Gastroesophageal sphincter (tissue), 4 donors: ENCODE results near the gene PNKD. TPM values are rescaled to one million over a fixed set of nuclear protein-coding genes. Genes with fewer than 3 reads are reported as not detected.
A peak's percentile ranks its signal among the peaks of the same experiment; 100 is the strongest.

ENCODE experiments used
- ATAC-seq: fragments of 150-250 bp; one replicate; pipeline ENCODE4 v1.9.1; 2016; ENCODE audit warnings: mild to moderate bottlenecking, moderate library complexity
- H3K27ac ChIP-seq, 4 donors: fragments of 200-600 bp; sonication (generic) in 3 of 4; 1 replicate in 3 of 4; 2 replicates in 1 of 4; pipeline ENCODE4 v1.5.1; 2016 to 2019
- H3K27me3 ChIP-seq: fragments of 200-600 bp; sonication (generic); one replicate; pipeline ENCODE4 v1.5.1; 2019
- H3K36me3 ChIP-seq, 2 donors: fragments of 200-600 bp; sonication (generic); one replicate each; pipeline ENCODE4 v1.5.1; 2019; ENCODE audit warnings: control low read depth in 1 of 2
- H3K4me1 ChIP-seq, 3 donors: fragments of 200-600 bp; sonication (generic); 1 replicate in 2 of 3; 2 replicates in 1 of 3; pipeline ENCODE4 v1.5.1; 2016 to 2019; ENCODE audit warnings: control low read depth in 2 of 3
- H3K4me3 ChIP-seq, 2 donors: fragments of 200-600 bp; sonication (generic); one replicate each; pipeline ENCODE4 v1.5.1; 2019; ENCODE audit warnings: mild to moderate bottlenecking in 1 of 2, moderate library complexity in 1 of 2
- H3K9me3 ChIP-seq, 3 donors: fragments of 200-600 bp; sonication (generic); one replicate each; pipeline ENCODE4 v1.5.1; 2017 to 2019; ENCODE audit warnings: control low read depth in 2 of 3
- EP300 ChIP-seq: sonication (generic); formaldehyde crosslinking; IDR thresholded peaks from one replicate; pipeline ENCODE4 v1.6.1; 2017; ENCODE audit warnings: antibody characterized with exemption, mild to moderate bottlenecking
- POLR2A ChIP-seq, 2 donors: fragments of 450-650 bp; IDR thresholded peaks; one replicate each; pipeline ENCODE4 v1.6.1; 2017; ENCODE audit warnings: antibody characterized with exemption in 2 of 2, mild to moderate bottlenecking in 2 of 2, moderate library complexity in 1 of 2
- POLR2AphosphoS5 ChIP-seq: sonication (generic); formaldehyde crosslinking; IDR thresholded peaks from one replicate; pipeline ENCODE4 v1.6.1; 2017; ENCODE audit warnings: antibody characterized with exemption
- WGBS, 2 donors: methylation state at CpG; one replicate each; pipeline ENCODE4 v1.1.5; 2018; ENCODE audit warnings: low coverage in 1 of 2; 5-methylcytosine and 5-hydroxymethylcytosine counted together
- total RNA-seq, 4 donors: library from RNA; depleted of rRNA; stranded (reverse); fragments of >200 nt; gene quantifications; one replicate each; pipeline ENCODE4 v1.1.0, GENCODE V29; 2016
- TF ChIP-seq, protein P1 (sequence below), 4 experiments: fragments of 200-600 bp in 2 of 4; fragments of 450-650 bp in 2 of 4; sonication (generic) in 1 of 4; IDR thresholded peaks; one replicate each; pipeline ENCODE4 v1.5.1; 2017 to 2019; ENCODE audit warnings: antibody characterized with exemption in 4 of 4, mild to moderate bottlenecking in 2 of 4, moderate library complexity in 2 of 4

PNKD gene
- total RNA-seq, 4 donors from 2014 or later = 48.6 to 60.2 (median 56.9) TPM

DNA sequence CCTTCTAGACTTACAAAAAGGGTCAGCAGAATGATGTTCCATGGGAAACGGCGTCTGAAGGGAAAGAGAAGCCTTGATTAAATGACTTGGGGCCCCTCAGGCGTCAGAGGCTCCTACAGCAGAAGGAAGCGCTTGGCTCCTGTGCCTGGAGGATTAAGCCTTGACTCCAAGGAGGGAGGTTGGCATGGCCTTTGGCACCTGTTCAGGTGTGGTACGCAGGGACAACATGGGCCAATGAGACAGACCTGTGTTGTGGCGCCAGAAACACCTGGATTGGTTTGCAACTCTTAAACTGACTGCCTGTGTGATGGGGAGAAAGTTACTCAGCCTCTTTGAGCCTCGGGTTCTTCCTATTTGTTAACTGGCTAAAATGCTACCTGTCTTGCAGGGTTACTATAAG, 7.6 kb downstream of the PNKD start:
- Histone ChIP-seq H3K27ac (peak overlapping the region in 3 of 4 donors; percentile 26 to 80 (median 58)), H3K4me3 (no peak overlapping the region), H3K9me3 (no peaks in the 10 kb centered on the region), H3K36me3 (peaks cover 0 to 89% of the 10 kb centered on the region in 2 donors), H3K4me1 (peaks cover 10 to 71% (median 18%) of the 10 kb centered on the region in 3 donors), H3K27me3 (no peaks in the 10 kb centered on the region)
- no peak for ATAC-seq
- WGBS, 2 donors = 44 to 60% methylated on average over 2 to 6 of the region's 7 CpGs
- TF ChIP-seq POLR2AphosphoS5 (no peak), POLR2A (IDR thresholded peaks at IDR 0.05) (no peak), EP300 (no peak)
- TF ChIP-seq, protein P1, sequence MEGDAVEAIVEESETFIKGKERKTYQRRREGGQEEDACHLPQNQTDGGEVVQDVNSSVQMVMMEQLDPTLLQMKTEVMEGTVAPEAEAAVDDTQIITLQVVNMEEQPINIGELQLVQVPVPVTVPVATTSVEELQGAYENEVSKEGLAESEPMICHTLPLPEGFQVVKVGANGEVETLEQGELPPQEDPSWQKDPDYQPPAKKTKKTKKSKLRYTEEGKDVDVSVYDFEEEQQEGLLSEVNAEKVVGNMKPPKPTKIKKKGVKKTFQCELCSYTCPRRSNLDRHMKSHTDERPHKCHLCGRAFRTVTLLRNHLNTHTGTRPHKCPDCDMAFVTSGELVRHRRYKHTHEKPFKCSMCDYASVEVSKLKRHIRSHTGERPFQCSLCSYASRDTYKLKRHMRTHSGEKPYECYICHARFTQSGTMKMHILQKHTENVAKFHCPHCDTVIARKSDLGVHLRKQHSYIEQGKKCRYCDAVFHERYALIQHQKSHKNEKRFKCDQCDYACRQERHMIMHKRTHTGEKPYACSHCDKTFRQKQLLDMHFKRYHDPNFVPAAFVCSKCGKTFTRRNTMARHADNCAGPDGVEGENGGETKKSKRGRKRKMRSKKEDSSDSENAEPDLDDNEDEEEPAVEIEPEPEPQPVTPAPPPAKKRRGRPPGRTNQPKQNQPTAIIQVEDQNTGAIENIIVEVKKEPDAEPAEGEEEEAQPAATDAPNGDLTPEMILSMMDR (IDR thresholded peaks at IDR 0.05) = no peak

- Histone ChIP-seq H3K4me1 (peaks cover 16 to 71% (median 27%) of the 10 kb centered on the region in 3 donors), H3K27me3 (no peaks in the 10 kb centered on the region), H3K9me3 (no peaks in the 10 kb centered on the region), H3K36me3 (peaks cover 0 to 85% of the 10 kb centered on the region in 2 donors), H3K27ac (peak overlapping the region in 2 of 4 donors; percentile 13 to 80), H3K4me3 (no peak overlapping the region)
- TF ChIP-seq EP300 (no peak), POLR2A (IDR thresholded peaks at IDR 0.05) (no peak), POLR2AphosphoS5 (no peak)
- TF ChIP-seq, protein P1 (IDR thresholded peaks at IDR 0.05) = no peak
- WGBS, 2 donors = no CpG with 5 or more reads among the region's 16 CpGs
- no peak for ATAC-seq
These were observed 8.4 kb downstream of the PNKD start for GRCh38 chr2:218278531-218279360.

- TF ChIP-seq, protein P1 (IDR thresholded peaks at IDR 0.05) = no peak
- no peak for TF ChIP-seq POLR2A (IDR thresholded peaks at IDR 0.05)
- TF ChIP-seq POLR2AphosphoS5 = no peak
- no peak for TF ChIP-seq EP300
- H3K4me1 ChIP-seq = peaks cover 19 to 78% (median 43%) of the 10 kb centered on the region in 3 donors
- no peak overlapping the region for H3K4me3 ChIP-seq
- no peaks in the 10 kb centered on the region for H3K9me3 ChIP-seq
- H3K27ac ChIP-seq = peak overlapping the region in 2 of 4 donors; percentile 2 to 97
- WGBS, 2 donors = 94% methylated on average over 6 to 7 of the region's 14 CpGs
- H3K36me3 ChIP-seq = peaks cover 0 to 69% of the 10 kb centered on the region in 2 donors
- H3K27me3 ChIP-seq = no peaks in the 10 kb centered on the region
- no peak for ATAC-seq
These were observed 10.0 kb downstream of the PNKD start for GRCh38 chr2:218280260-218280870.

- peaks cover 19 to 81% (median 54%) of the 10 kb centered on the region in 3 donors for H3K4me1 ChIP-seq
- no peak for ATAC-seq
These were observed 11.1 kb downstream of the PNKD start for GRCh38 chr2:218281449-218281848.

More at GRCh38 chr2:218281449-218281848, 11.1 kb downstream of the PNKD start:
- Histone ChIP-seq H3K27me3 (no peaks in the 10 kb centered on the region), H3K27ac (peak overlapping the region; percentile 86 to 97 (median 90)), H3K9me3 (no peaks in the 10 kb centered on the region), H3K36me3 (peaks cover 0 to 58% of the 10 kb centered on the region in 2 donors), H3K4me3 (no peak overlapping the region)
- no peak for TF ChIP-seq EP300
- peak; percentile 64 for TF ChIP-seq POLR2AphosphoS5
- TF ChIP-seq, protein P1 (IDR thresholded peaks at IDR 0.05) = no peak
- TF ChIP-seq POLR2A (IDR thresholded peaks at IDR 0.05) = no peak
- WGBS, 2 donors = 60 to 83% methylated on average over 1 to 2 of the region's 3 CpGs
